ENCODE data around the gene FABP1. TPM values are rescaled to one million over a fixed set of nuclear protein-coding genes. Genes with fewer than 3 reads are reported as not detected.
A peak's percentile ranks its signal among the peaks of the same experiment; 100 is the strongest.

The FABP1 gene
- total and polyA plus RNA-seq, 2 of the 8 experiments (the other 6 are each of a cell fraction or from before 2014, with no cell fraction given): 0.09 TPM; not detected in 1

DNA sequence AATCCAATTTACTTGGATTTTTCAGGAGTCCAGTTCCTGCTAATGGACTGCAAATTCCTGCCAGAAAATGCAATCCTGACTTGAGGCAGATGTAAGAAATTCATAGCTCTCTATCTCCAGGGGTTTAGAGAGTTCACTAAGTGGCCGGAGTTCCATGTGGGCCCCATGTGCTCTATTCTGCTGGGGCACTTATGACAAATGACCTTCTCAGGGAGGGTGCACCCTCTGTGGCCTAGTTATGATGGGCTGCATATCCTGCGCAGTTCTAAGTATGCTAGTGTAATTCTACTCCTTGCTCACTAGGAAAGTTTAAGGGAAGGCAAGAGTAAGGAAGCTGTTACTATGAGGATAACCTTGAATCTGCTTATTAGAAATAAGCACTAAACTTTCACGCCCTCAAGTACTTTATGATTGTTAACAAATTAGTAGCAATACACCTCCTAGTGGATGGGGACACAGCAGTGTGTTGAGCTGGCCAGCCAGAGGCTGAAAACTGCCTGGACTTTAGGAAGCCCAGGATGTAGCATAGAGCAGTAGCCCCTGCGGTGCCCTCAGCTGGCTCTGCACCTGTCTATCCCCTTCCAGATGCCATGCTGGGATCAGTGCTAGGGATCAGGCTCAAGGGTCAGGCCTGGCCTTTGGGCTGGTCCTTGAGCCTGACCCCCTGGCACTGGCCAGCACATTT, 45.8 kb downstream of the FABP1 start:
- H3K79me1 ChIP-seq (ENCODE audit: low read depth, low read length): no peaks in the 10 kb centered on the region
- ChIA-PET CTCF (ENCODE audit: partially characterized antibody) (interaction anchor here (0.8 to 2.7 kb wide), 5 partner anchors 13 to 109 kb away, joined by 3 to 16 read pairs (median 3); no protein-coding TSS in a partner anchor), POLR2A (ENCODE audit: partially characterized antibody) (interaction anchor here (0.7 kb wide), 1 partner anchor 117 kb away, joined by 3 read pairs; no protein-coding TSS in a partner anchor)
- H3K4me2 ChIP-seq (ENCODE audit: insufficient read depth in 1 of 2, low read depth in 2 of 2, low read length in 2 of 2): no peak overlapping the region
- H4K20me1 ChIP-seq (replicated peaks in 1 of 2; ENCODE audit: control insufficient read depth in 1 of 2, insufficient read depth in 2 of 2, low read length in 2 of 2): no peaks in the 10 kb centered on the region
- no peaks in the 10 kb centered on the region for H3K9me3 ChIP-seq (ENCODE audit: insufficient read depth in 2 of 2, low read depth in 1 of 2, low read length in 1 of 2)
- FAIRE-seq: no peak
- H2BK20ac ChIP-seq (ENCODE audit: low read length): peak overlapping the region; percentile 66; the same call in 1 of the 2 replicates
- H3K27me3 ChIP-seq (replicated peaks in 1 of 4; ENCODE audit: control insufficient read depth in 3 of 4, extremely low read depth in 1 of 4, insufficient read depth in 3 of 4, low read length in 3 of 4): no peaks in the 10 kb centered on the region
- no peak overlapping the region; the same call in 1 of the 2 replicates for H2BK5ac ChIP-seq (ENCODE audit: low read depth, low read length)
- no peak overlapping the region for H3K27ac ChIP-seq (ENCODE audit: low read depth, low read length)
- no peak overlapping the region for H2AFZ ChIP-seq (ENCODE audit: low read length)
- H3K23me2 ChIP-seq (ENCODE audit: low read depth, low read length): no peaks in the 10 kb centered on the region
- H3K56ac ChIP-seq (replicated peaks; ENCODE audit: insufficient read length, low read depth, low read length): no peak overlapping the region
- 69% methylated on average over 4 of the region's 4 CpGs; no CpG with 5 or more reads in 1 of the 2 experiments for WGBS, 2 experiments (ENCODE audit: extremely low coverage in 1 of 2, insufficient coverage in 1 of 2, insufficient read length in 1 of 2, insufficient replicate concordance in 2 of 2, low coverage in 1 of 2, low lambda C conversion rate in 2 of 2, missing lambda C conversion rate in 1 of 2)
- no peak overlapping the region for H3K4ac ChIP-seq (replicated peaks; ENCODE audit: insufficient read length, low read depth, low read length)
- TF ChIP-seq TCF12 (IDR thresholded peaks at IDR 0.05; ENCODE audit: low read depth, low read length) (0 out of 2 replicates have a peak, but pooled peaks have one; percentile 11), HDAC6 (IDR thresholded peaks at IDR 0.05; ENCODE audit: low read depth, low read length) (no peak)
- no peaks in the 10 kb centered on the region for H3K36me3 ChIP-seq (ENCODE audit: control insufficient read depth in 2 of 4, insufficient read depth in 4 of 4, low read length in 3 of 4)
- H4K5ac ChIP-seq (ENCODE audit: insufficient read length, low read depth, low read length): no peak overlapping the region
- H3K4me3 ChIP-seq (ENCODE audit: extremely low read depth in 1 of 4, insufficient read depth in 2 of 4, low read depth in 3 of 4, low read length in 4 of 4): no peak overlapping the region
- peaks cover 1 to 6% (median 4%) of the 10 kb centered on the region in 4 experiments; a peak in 6 of 7 replicates for H3K4me1 ChIP-seq (replicated peaks in 1 of 4; ENCODE audit: control insufficient read depth in 3 of 4, insufficient read depth in 4 of 4, low read length in 3 of 4)
- no peak overlapping the region for H4K8ac ChIP-seq (ENCODE audit: extremely low read depth, insufficient read depth, low read length)
- peak overlapping the region; percentile 89; the same call in 1 of the 2 replicates for H2BK12ac ChIP-seq (ENCODE audit: low read depth, low read length)
- no peak overlapping the region for H2BK120ac ChIP-seq (replicated peaks; ENCODE audit: low read depth, low read length)
- no peak overlapping the region for H3K14ac ChIP-seq (ENCODE audit: insufficient read length)
- DNase-seq (ENCODE audit: low read depth in 1 of 2, low spot score in 2 of 2): no peak
- H3K79me2 ChIP-seq (ENCODE audit: control insufficient read depth in 1 of 2, insufficient read depth in 2 of 2, low read length in 2 of 2): no peaks in the 10 kb centered on the region
- H4K91ac ChIP-seq (replicated peaks; ENCODE audit: insufficient read length, low read length): peak overlapping the region; percentile 78
- H3K18ac ChIP-seq (ENCODE audit: extremely low read depth, low read length): no peak overlapping the region
- H3K23ac ChIP-seq (ENCODE audit: insufficient read length): no peak overlapping the region
- H2BK15ac ChIP-seq (ENCODE audit: low read length): no peak overlapping the region
- H3K9ac ChIP-seq (replicated peaks in 1 of 4; ENCODE audit: extremely low read depth in 1 of 4, low read depth in 3 of 4, low read length in 3 of 4): no peak overlapping the region
- H2AK5ac ChIP-seq (ENCODE audit: low read depth, low read length): no peak overlapping the region

Data from H1 (cell line).